ENCODE results near the gene AUNIP.

DNA sequence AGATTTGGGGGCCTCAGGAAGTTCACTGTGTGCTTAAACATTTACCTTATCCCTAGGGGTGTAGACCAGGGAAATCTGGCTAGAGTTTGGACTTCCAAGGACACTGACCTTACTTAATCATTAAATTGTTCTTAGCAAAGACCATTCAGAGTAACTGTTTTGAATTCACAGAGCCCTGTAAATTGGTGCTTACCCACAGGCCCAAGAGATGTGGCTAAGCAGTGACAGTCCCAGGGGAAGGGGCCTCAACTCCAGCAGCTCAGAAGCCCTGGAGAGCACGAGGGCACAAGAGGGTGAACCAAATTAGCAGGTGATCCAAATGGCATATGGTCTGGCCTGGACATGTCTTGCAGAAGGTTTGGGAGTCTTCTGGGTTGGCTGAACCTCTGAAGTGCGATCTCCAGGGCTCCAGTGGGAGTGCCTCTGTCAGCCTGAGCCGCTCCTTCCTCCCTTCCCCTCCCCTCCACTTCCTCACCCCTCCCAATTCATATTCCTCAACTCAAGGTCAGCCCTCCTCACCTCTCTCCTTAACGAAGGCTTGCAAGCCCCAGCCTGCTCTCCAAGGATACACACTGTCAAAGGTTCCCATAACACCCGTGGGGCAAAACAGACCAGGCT is 11.9 kb upstream of the AUNIP start:
- no peak for TF ChIP-seq POLR2A (IDR thresholded peaks at IDR 0.05)
- TF ChIP-seq, protein P1, sequence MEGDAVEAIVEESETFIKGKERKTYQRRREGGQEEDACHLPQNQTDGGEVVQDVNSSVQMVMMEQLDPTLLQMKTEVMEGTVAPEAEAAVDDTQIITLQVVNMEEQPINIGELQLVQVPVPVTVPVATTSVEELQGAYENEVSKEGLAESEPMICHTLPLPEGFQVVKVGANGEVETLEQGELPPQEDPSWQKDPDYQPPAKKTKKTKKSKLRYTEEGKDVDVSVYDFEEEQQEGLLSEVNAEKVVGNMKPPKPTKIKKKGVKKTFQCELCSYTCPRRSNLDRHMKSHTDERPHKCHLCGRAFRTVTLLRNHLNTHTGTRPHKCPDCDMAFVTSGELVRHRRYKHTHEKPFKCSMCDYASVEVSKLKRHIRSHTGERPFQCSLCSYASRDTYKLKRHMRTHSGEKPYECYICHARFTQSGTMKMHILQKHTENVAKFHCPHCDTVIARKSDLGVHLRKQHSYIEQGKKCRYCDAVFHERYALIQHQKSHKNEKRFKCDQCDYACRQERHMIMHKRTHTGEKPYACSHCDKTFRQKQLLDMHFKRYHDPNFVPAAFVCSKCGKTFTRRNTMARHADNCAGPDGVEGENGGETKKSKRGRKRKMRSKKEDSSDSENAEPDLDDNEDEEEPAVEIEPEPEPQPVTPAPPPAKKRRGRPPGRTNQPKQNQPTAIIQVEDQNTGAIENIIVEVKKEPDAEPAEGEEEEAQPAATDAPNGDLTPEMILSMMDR (IDR thresholded peaks at IDR 0.05), result no peak

Measured in heart left ventricle (tissue), 13 donors.